Left colon (tissue), 2 donors: ENCODE results near the gene TMOD1. TPM values are rescaled to one million over a fixed set of nuclear protein-coding genes. Genes with fewer than 3 reads are reported as not detected.

Experiments
- ATAC-seq: fragments of 200-7000 bp; cut with Tn5 transposase; one replicate; pipeline ENCODE4 v1.9.1; 2020; ENCODE audit warnings: mild to moderate bottlenecking, moderate library complexity
- DNase-seq, 2 donors: peaks; one replicate each; pipeline ENCODE4 v3.0.0-alpha.2; 2020
- intact Hi-C, 2 donors: fragments of 100-400 bp; cut with DNase I in 1 of 2; cut with micrococcal nuclease in 1 of 2; formaldehyde crosslinking; loops; one replicate each; pipeline versions ENCODE4 v1.11.2 to v1.14.0; 2022; cut with DNase I, micrococcal nuclease
- total RNA-seq, 2 donors: library from RNA; stranded (reverse); fragmentation: NEBNext Ultra II Directional; extraction: Animal tissue kit (Norgen Biotek cat#: 25700); gene quantifications; one replicate each; pipeline ENCODE4 v1.2.1, GENCODE V29; 2021
- donor health status: DM: no; HTN: no; CAD: no.
- donor health status: DM: yes; HTN: yes; CAD: no.

TMOD1 gene
- total RNA-seq, 2 donors from 2014 or later, result 1.9 to 5.6 TPM

DNA sequence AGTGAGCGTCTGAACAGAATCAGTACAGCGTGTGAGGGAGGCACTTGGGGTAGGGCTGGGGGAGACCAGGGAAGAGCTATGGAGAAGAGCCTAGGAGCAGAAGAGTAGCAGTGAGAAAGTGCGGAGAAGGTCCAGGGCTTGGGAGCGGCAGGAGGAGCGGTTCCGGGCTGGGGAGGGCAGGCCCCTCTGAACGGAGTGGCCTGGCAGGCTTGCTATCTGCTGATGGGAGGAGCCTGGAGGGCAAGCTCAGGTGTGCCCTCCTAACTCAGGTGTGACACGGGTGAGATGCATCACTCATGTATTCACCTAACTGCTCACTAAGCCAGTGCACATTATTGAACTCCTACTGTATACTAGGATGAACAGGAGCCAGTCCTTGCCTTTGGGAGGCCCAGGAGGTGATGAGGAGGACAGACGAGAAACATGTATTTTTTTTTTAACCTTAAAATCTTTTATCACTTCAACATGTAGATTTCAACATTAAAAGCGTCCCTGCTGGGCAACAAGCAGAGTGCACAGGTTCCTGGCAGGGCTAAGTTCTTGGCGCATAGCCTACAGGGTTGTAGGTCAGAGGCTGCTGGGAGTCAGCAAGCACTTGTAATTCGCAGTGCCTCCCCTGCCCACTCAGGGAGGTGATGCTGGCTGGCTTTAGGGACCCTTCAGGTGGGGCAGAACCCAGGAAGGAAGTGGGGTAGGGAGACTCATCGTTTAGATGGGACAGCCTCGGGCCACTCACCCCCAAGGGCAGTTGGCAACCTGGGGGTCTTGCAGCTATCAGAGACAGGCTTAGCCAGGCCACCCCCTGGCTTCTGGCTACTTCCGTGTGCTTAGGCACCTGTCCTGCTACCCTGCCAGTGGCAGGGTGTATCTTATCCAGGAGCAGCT is 55.5 kb downstream of the TMOD1 start:
- ATAC-seq (no peak), DNase-seq (peak in 1 of 2 donors; percentile 16)
- intact Hi-C loops, result no loop called here

DNA sequence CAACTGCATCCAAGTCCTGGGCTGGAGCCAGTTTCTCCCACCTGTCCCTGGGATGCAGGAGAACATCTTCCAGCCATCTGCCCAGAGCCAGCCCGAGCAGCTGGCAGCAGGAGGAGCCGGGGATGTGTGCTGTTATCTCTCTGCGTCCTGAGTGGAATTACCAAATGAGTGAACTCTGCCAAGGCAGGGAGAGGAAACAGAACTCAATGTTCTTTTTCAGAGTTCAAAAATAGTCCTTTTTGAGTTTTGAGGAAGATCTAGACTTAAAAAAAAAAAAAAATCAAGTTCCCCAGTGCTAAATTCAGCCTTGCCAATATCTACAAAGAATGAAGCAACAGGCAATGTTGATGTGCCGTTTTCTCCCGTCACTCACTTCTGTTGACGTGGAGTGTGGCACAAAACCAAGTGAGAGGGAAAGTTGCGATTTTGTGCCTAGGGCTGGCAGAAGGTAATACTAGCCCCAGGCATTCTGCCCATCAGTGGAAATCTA is 56.2 kb downstream of the TMOD1 start:
- peak; percentile 15 for ATAC-seq
- intact Hi-C loops, result no loop called here
- peak in 1 of 2 donors; percentile 36 for DNase-seq

DNA sequence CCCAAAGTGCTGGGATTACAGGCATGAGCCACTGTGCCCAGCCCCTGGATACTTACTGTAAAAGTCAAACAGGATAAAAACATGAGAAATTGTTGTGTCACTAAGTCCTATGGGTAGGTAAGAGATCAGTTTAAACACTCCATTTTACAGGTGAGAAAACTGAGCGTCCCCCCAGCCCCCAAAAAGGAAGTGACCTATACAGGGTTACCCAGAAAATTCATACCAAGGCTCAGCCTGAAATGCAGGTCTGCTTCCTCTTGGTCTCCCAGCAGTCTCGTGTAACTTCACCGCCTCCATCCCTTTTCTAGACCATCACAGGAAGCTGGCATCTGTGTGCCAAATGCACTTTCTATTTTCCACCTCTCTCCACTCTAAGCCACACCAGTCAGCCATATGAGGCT is 57.2 kb downstream of the TMOD1 start:
- DNase-seq, result no peak
- intact Hi-C loops, result no loop called here
- no peak for ATAC-seq

DNA sequence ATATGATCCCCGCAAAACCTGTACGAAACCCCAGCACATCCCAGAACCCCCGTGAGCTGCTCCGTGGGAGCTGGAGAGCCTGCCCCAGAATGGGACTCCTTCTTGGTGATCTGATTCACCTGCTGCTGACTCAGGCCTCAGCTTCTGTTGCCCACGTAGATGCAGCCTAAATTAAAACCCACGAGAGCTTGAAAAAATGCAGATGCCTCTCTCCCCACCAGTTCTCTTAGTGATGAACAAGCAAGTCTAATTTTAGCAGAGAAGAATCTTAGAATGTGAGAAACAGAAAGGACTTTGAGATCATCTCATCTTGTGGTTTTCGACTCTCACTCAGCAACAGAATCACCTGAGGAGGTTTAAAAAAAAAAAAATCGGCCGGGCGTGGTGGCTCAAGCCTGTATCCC is 57.6 kb downstream of the TMOD1 start:
- intact Hi-C loops, result no loop called here
- ATAC-seq, result no peak

DNA sequence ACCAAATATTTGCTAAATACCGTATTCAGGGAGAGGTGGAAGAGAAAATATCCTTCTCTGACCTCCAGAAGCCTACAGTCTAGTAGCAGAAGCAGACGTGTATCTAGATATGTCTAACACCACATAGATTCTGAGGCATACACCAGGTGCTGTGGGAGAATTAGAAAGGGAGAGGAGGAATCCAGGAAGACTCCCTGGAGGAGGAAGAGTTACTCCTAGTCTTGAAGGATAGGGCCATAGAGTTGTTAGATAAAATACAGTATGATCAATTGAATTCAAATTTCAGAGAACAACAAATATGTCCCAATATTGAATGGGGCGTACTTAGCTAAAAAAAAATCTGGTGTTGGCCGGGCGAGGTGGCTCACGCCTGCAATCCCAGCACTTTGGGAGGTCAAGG is 58.7 kb downstream of the TMOD1 start:
- ATAC-seq (no peak), DNase-seq (no peak)
- intact Hi-C loops, result no loop called here

More for the DNA sequence above, 57.6 kb downstream of the TMOD1 start:
- DNase-seq, result no peak

DNA sequence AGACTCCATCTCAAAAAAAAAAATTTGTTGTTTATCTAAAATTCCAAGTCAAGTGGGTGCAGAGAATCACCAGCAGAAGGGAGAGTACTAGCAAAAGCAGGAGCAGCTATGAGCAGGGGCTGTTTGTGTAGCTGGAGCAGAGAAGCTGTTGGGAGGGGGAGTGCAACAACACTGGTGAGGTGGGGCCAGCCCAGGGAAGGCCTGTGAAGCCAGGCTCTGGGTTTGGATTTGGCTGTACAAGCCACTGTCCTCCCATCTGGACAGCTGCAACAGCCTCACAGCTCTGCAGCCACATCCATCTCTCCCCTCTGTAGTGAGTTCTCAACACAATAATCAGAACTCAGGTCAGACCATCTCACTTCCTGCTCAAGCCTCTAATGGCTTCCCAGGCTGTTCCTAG is 59.4 kb downstream of the TMOD1 start:
- intact Hi-C loops, result no loop called here
- ATAC-seq, result no peak
- no peak for DNase-seq

DNA sequence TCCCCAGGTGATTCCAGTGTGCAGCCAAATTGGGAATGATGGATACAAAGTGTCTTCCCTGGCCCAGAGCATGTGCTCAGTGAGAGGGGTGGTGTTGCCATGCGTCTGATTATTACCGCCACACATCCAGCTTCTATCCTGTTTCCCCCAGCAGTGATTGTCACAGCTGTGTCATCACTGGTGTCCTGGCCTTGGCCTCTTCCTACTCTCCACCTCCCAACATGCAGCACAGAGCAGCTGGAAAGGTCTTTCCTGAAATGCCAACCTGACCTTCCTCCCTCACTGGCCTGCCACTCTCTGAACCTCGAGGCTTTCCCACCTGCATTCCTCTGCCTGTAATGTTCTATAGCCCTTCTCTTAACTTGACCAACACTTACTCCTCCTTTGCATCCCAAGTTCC is 60.0 kb downstream of the TMOD1 start:
- ATAC-seq (no peak), DNase-seq (no peak)
- intact Hi-C loops, result no loop called here

DNA sequence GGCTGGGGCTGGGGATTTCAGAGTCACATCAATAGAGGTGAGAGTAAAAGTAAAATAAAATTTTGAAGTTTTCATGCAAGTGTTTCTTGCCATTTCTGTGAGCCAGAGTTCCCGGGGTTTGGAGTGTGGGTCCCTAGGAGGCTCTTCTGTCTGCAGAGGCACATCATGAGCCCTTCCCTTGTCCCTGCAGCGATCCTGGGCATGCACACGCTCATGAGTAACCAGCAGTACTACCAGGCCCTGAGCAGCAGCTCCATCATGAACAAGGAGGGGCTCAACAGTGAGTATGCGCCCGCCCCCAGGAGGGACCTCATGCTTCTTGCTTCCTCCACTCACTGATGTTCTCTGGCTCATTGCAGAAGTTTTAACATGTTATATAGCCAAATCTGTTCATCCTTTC is 61.1 kb downstream of the TMOD1 start:
- ATAC-seq (no peak), DNase-seq (no peak)
- intact Hi-C loops, result no loop called here

DNA sequence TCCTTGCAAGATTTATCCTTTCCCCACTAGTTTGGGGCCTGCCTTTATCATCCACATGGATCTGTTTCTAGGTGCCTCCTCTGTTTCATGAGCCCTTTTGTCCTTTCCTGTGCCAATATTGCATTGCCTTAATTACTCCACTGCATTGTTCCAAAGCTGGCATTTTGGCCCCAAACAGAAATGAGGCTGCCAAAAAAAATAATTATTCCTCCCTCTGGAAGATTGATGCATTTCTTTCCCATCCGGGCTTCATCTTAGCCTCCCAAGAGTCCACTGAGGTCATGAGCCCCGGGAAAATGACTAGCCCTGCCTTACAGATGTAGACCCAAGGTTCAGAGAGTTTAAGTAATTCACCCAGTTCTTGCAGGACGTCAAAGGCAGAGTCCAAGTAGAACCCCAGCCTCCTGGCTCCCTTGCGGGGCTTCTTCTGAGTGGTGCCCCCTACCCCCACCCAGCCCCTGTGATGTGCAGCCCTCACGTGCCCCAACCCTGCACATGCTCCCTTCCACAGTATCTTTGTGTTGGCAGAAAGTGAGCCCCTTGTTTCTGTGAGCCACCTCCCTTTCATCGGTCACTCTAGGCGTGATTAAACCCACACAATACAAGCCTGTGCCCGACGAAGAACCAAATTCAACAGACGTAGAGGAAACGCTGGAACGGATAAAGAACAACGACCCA is 62.1 kb downstream of the TMOD1 start:
- DNase-seq (no peak), ATAC-seq (no peak)
- intact Hi-C loops, result no loop called here

DNA sequence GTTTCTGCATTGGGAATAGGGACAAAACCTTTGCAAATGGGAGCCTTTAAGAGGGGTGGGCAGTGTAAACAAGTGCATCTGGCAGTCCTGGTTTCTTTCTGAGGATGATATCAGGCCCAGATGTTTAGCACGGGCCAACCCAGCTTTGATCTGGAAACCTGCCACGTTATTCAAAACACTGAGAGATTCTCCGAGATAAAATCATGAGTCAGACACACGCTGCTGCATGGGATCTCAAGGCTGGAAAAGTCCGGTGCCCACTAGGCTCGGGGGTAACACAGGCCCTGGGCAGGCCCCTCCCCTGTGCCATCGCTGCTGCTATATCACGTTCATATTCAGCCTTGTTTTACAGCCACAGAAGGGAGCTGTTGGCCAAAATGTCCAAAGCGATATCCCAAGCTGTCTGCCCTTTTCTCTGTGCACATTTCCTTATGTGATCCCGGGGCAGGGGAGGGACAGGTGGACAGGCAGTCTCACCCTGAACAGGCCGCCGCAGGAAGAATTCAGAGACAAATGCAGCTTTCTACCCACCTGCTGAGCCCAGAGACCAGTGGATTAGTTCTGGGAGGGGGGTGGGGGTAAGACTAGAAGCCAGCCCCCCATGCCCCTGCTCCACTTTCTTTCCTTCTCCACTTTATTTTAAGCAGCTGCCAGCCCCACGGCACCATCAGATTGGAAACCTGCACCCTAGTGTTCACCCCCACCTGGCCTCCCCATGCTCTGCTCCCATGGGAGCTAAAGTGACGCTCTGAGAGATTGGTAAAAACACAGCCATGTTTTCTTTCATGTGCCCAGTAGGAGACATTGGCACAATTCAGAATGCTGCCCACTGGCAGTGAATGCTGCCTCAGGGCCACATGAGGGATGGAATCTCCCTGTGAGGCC is 63.1 kb downstream of the TMOD1 start:
- intact Hi-C loops, result no loop called here
- ATAC-seq, result peak; percentile 65
- peak; percentile 16 to 48 for DNase-seq

DNA sequence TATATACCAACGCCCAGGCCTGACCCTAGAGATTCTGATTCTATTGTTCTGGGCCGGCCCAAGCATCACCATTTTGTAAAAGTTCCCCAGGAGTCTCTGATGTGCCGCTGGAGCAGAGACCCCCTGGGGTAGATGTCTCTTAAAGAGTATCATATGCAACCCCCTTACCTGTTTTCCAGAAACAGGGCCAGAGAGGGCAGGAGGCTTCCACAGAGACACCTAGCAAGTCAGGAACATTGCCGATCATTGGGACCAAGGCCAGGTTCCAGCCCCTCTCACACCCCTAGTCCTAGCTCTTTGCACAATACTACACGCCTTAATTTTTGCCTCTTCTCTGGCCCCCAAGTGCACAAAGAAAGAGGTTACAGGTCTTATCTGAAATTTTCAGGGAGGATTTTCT is 63.8 kb downstream of the TMOD1 start:
- no peak for DNase-seq
- intact Hi-C loops, result no loop called here
- ATAC-seq, result no peak

DNA sequence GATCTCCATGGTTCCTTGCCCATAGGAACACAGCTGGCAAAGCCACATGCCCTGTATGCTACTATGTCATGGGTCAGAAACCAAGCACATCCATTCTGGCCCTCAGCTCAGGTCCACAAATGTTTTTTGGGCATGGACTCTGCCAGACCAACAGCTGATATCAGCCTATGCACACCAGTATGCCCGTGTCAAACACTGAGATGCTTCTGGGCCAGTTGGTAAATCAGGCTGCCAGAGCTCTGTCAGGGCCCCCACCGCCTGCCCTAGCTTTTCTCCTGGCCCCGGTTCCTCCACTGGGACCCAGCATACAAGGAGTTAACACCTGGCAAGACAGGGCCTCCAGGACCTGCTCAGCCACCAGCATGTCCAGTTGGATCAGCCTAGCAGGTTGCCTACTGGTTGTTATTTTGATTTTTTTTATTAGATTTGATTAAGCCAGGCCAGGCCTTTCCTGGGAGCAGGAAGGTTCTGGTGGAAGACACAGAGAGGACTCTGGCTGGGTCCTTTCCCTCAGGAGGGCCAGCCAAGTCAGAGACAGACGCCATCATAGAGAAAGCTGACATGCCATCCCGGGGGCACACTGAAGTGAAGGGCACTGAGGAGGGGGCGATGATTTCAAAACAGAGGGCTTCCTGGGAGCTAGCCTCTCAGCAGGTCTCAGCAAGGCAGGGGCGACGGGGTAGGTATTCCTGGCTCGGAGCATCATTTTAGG is 65.9 kb downstream of the TMOD1 start:
- ATAC-seq, result no peak
- no peak for DNase-seq
- intact Hi-C loops, result no loop called here

DNA sequence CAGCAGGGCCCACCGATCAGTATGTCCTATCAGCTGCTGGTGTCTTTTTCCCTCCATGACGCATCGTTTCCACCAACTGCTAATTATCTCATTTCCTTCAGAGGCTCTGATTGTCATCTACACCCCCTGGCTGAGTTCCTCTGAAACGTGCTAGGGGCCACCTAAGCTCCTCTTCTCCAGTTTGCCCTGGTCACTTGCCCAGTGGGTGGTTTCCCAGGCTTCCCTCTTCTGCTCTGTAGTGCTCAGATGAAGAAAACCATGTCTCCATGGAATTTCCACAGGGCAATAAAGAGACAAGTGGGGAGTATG is 66.4 kb downstream of the TMOD1 start:
- no peak for ATAC-seq
- no peak for DNase-seq
- intact Hi-C loops, result no loop called here

DNA sequence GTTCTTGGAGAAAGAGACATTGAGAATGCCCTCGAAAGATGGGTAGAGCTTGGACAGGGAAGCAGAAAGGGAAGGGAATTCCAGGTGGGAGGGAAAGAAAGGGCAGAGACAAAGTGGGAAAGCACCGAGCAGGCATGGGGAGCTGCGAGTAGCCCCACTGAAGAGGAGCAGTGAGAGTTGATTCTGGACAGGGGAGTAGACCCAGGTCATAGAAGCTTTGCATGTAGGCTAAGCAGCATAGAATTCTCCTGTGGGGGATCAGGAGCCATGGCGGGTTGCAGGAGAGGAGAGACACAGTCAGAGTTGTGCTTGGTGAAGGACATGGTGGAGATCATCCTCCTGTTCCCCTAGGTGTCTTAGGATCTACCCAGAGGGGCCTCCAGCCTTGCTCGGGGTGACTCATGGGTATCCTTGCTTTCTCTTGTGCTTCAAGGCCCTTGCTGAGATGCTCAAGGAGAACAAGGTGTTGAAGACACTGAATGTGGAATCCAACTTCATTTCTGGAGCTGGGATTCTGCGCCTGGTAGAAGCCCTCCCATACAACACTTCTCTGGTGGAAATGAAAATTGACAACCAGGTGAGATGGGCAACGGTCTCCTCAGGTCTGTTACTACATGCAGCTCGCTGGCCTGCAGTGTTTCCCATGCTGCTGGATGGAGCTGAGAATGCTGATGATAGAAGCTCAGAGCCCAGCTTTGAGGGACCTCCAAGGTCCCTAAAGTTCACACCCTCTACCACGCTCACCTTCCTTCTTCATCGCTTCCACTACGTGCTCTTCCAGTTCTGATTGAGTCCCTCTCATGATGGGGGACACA is 67.2 kb downstream of the TMOD1 start:
- no peak for ATAC-seq
- no peak for DNase-seq
- intact Hi-C loops, result no loop called here

DNA sequence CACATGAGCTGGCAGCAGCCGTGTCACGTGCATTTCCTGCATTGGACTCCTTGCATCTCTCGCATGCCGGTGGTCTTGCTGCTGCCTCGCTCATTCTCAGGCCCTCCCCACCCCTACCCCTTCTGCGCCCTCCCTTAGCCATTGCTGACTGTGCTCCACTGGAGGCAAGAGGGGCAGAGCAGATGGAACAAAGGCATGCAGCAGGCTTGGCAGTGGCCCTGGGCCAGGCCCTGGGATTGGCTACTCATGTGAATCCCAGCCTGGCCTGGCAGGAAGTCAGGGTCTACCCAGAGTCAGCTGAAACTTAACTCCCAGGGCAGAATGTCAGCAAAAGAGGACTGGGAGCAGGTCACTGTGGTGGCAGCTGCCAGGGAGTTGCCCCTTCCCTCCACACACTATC is 69.4 kb downstream of the TMOD1 start:
- DNase-seq (peak in 1 of 2 donors; percentile 37), ATAC-seq (no peak)
- intact Hi-C loops, result no loop called here

DNA sequence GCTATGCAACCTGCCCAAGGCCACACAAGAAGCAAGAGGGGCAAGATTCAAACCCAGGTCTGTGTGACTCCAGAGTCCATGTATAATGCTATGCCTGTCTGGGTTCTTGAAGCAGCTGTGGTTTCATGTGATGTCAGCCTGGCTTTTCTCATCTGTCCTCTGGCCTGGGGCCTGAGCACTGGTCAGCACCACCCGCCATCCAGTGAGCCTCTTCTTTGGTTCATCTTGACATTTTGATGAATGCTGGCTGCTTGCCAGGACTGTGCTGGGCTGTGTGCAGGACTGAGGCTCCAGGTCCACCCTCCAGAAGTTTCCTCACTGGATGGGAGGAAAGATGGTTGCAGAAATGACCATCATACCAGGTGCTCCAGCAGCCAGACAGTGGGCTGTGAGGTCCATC is 70.2 kb downstream of the TMOD1 start:
- DNase-seq, result peak in 1 of 2 donors; percentile 50
- intact Hi-C loops, result no loop called here
- no peak for ATAC-seq

DNA sequence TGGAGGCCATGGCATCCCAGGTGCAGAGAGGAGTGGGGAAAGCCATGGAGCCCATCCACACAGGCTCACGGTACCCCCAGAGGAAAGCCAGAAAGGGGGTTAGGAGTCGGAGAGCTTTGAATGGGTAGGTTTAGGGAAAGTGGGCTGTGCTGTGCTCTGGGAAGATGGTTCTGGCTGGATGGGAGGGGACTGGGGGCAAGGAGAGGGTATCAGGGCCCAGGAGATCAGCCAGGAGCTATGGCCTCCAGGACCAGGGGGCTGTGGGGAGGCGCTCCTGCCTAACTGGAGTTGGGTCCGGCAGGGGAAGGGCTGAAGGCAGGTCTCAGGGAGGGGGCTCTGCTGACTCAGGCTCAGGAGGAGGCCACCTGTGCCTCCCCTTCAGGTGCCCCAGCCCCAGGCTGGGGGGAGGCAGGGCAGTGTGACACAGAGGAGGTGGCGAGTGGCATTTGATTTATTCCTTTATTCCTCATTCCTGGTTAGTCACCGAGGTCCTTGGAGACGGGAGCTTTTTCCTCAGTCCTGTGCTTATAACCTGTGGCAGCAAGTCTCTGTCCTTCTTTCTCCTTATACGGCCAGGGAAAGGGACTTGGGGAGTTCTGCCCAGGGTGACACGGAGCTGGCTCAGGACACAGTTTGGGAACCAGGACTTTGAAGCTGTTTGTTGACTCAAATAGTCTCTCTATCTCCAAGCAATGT is 70.9 kb downstream of the TMOD1 start:
- intact Hi-C loops, result no loop called here
- DNase-seq (no peak), ATAC-seq (no peak)
